ENCODE results near the gene EFCAB5.

DNA sequence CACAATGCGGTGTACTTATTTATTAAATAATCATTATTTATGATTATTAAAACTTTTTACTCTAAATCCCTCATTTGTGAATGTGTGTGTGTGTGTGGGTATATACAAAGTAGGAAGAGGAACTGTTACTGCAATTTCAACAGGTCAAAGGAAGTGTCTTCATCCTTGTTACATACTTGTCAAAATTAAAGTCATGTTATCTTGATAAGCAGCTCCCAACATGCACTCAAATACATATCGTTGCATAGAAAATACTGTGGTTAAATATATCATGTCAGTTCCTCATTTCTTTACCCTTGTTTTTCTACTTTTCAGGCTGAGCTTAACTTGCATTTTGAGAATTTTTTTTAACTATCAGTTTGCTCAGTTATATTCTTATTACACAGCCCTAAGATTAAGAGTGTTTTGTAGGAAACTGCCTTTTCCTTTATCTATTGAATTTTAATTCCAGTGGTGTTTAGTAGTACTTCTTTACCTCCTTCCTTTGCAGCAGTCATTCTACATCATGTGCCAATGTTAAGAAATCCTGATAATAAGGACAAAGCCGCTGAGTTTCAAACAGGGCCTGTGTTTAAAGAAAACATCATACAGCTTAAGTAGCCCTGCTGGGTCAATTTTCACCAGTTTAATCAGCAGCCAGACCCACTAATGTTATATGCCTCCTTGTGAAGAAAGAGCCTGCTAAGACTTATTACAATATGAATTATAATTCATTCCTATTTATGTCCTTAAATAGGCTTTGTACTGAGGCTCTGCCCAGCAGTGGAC lies 7.2 kb downstream of the EFCAB5 start:
- TF ChIP-seq, protein P1, sequence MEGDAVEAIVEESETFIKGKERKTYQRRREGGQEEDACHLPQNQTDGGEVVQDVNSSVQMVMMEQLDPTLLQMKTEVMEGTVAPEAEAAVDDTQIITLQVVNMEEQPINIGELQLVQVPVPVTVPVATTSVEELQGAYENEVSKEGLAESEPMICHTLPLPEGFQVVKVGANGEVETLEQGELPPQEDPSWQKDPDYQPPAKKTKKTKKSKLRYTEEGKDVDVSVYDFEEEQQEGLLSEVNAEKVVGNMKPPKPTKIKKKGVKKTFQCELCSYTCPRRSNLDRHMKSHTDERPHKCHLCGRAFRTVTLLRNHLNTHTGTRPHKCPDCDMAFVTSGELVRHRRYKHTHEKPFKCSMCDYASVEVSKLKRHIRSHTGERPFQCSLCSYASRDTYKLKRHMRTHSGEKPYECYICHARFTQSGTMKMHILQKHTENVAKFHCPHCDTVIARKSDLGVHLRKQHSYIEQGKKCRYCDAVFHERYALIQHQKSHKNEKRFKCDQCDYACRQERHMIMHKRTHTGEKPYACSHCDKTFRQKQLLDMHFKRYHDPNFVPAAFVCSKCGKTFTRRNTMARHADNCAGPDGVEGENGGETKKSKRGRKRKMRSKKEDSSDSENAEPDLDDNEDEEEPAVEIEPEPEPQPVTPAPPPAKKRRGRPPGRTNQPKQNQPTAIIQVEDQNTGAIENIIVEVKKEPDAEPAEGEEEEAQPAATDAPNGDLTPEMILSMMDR (IDR thresholded peaks at IDR 0.05; ENCODE audit: low read depth, low read length, missing input control) = no peak
- TF ChIP-seq RXRA (IDR thresholded peaks at IDR 0.05) (no peak), RAD21 (IDR thresholded peaks at IDR 0.05) (no peak), YY1 (IDR thresholded peaks at IDR 0.05) (no peak), JUND (IDR thresholded peaks at IDR 0.05) (no peak), TAF1 (conservative IDR thresholded peaks at IDR 0.05) (no peak), HNF4A (conservative IDR thresholded peaks at IDR 0.05) (no peak), GABPA (IDR thresholded peaks at IDR 0.05 in 1 of 2, conservative IDR thresholded peaks at IDR 0.05 in 1 of 2) (no peak)
- TF ChIP-seq, protein P2, sequence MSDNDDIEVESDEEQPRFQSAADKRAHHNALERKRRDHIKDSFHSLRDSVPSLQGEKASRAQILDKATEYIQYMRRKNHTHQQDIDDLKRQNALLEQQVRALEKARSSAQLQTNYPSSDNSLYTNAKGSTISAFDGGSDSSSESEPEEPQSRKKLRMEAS (IDR thresholded peaks at IDR 0.05) = no peak
- TF ChIP-seq, protein P3, sequence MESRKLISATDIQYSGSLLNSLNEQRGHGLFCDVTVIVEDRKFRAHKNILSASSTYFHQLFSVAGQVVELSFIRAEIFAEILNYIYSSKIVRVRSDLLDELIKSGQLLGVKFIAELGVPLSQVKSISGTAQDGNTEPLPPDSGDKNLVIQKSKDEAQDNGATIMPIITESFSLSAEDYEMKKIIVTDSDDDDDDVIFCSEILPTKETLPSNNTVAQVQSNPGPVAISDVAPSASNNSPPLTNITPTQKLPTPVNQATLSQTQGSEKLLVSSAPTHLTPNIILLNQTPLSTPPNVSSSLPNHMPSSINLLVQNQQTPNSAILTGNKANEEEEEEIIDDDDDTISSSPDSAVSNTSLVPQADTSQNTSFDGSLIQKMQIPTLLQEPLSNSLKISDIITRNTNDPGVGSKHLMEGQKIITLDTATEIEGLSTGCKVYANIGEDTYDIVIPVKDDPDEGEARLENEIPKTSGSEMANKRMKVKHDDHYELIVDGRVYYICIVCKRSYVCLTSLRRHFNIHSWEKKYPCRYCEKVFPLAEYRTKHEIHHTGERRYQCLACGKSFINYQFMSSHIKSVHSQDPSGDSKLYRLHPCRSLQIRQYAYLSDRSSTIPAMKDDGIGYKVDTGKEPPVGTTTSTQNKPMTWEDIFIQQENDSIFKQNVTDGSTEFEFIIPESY (IDR thresholded peaks at IDR 0.05) = no peak
- TF ChIP-seq, protein P4, sequence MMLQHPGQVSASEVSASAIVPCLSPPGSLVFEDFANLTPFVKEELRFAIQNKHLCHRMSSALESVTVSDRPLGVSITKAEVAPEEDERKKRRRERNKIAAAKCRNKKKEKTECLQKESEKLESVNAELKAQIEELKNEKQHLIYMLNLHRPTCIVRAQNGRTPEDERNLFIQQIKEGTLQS (IDR thresholded peaks at IDR 0.05) = no peak
- TF ChIP-seq, protein P5, sequence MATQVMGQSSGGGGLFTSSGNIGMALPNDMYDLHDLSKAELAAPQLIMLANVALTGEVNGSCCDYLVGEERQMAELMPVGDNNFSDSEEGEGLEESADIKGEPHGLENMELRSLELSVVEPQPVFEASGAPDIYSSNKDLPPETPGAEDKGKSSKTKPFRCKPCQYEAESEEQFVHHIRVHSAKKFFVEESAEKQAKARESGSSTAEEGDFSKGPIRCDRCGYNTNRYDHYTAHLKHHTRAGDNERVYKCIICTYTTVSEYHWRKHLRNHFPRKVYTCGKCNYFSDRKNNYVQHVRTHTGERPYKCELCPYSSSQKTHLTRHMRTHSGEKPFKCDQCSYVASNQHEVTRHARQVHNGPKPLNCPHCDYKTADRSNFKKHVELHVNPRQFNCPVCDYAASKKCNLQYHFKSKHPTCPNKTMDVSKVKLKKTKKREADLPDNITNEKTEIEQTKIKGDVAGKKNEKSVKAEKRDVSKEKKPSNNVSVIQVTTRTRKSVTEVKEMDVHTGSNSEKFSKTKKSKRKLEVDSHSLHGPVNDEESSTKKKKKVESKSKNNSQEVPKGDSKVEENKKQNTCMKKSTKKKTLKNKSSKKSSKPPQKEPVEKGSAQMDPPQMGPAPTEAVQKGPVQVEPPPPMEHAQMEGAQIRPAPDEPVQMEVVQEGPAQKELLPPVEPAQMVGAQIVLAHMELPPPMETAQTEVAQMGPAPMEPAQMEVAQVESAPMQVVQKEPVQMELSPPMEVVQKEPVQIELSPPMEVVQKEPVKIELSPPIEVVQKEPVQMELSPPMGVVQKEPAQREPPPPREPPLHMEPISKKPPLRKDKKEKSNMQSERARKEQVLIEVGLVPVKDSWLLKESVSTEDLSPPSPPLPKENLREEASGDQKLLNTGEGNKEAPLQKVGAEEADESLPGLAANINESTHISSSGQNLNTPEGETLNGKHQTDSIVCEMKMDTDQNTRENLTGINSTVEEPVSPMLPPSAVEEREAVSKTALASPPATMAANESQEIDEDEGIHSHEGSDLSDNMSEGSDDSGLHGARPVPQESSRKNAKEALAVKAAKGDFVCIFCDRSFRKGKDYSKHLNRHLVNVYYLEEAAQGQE (IDR thresholded peaks at IDR 0.05) = no peak
